Activated T-helper 2 cell treated with anti-CD3 and anti-CD28 coated beads, Interferon-gamma antibody, Interleukin-2, Interleukin-4, amounts not matched to agents 10 μg/mL and 5 μg/mL and 100 μg/mL, durations not matched to agents 14 hours and 24 hours and 36 hours (primary cell): Measurements from ENCODE around the gene DNAH6. TPM values are rescaled to one million over a fixed set of nuclear protein-coding genes. Genes with fewer than 3 reads are reported as not detected.

Experiments used
- DNase-seq: peaks from one replicate; pipeline ENCODE4 v3.0.0; 2021; ENCODE audit warnings: low spot score
- H3K27ac Mint-ChIP-seq: one replicate; pipeline ENCODE4 v1.8.0; 2021; ENCODE audit warnings: mixed read lengths
- H3K27me3 Mint-ChIP-seq: one replicate; pipeline ENCODE4 v1.8.0; 2021; ENCODE audit warnings: low read depth, mixed read lengths
- H3K36me3 Mint-ChIP-seq: one replicate; pipeline ENCODE4 v1.8.0; 2021; ENCODE audit warnings: low read depth, mixed read lengths
- H3K4me1 Mint-ChIP-seq: one replicate; pipeline ENCODE4 v1.8.0; 2021; ENCODE audit warnings: low read depth, mixed read lengths
- H3K4me3 Mint-ChIP-seq: one replicate; pipeline ENCODE4 v1.8.0; 2021; ENCODE audit warnings: low read depth, mild to moderate bottlenecking, moderate library complexity, mixed read lengths
- H3K9me3 Mint-ChIP-seq: one replicate; pipeline ENCODE4 v1.8.0; 2021; ENCODE audit warnings: mixed read lengths
- intact Hi-C: fragments of 100-400 bp; cut with micrococcal nuclease; formaldehyde crosslinking; loops from one replicate; pipeline ENCODE4 v1.15.1; 2023
- total RNA-seq: library from RNA; stranded (reverse); gene quantifications from 2 replicates; pipeline ENCODE4 v1.2.3, GENCODE V29; 2022

Gene DNAH6
- total RNA-seq, 1 donor from 2014 or later = 0.14 TPM

DNA sequence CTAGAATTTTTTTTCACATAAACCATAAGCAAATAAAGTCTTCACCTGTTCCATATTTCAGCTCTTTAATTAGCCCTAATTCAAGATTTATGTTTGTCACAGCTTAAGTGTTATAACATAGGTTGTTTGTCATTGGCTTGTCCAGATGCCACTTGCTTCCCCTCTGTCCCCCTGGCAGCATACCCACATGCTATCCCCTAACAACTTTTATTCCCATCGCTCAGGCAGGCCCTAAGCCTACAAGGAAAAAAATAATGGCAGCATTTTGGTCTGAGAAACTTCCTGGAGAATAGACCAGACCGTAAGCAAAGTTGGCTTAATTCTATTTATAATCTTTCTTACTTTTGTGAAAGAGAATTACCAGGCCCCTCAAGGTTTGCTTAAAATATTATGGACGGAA, 173.9 kb downstream of the DNAH6 start:
- DNase-seq = no peak
- H3K9me3 Mint-ChIP-seq = no peaks in the 10 kb centered on the region
- no peak overlapping the region for H3K27ac Mint-ChIP-seq
- intact Hi-C loops = no loop called here
- H3K4me1 Mint-ChIP-seq = peaks cover 13% of the 10 kb centered on the region
- no peak overlapping the region for H3K4me3 Mint-ChIP-seq
- no peaks in the 10 kb centered on the region for H3K27me3 Mint-ChIP-seq
- H3K36me3 Mint-ChIP-seq = no peaks in the 10 kb centered on the region

DNA sequence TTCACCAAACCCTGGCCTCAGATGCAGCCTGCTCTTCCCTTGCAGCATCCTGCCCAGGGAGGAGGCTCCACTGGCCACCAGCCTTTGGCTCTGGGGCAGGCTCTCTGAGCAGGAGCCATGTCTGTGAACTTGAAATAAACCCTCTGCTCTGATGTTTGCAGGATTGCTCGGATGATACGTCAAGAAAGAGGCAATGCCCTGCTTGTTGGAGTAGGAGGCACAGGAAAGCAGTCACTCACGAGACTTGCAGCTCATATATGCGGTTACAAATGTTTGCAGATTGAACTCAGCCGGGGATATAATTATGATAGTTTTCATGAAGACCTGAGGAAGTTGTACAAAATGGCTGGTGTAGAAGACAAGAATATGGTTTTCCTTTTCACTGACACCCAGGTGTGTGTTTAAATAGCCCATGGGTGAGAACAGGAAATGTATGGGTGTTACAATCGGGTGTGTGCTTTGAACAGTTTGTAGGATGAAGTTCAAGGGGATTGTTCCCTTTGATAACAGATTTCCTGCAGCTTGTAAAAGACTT, 177.9 kb downstream of the DNAH6 start:
- H3K9me3 Mint-ChIP-seq = no peaks in the 10 kb centered on the region
- H3K27me3 Mint-ChIP-seq = peaks cover 3% of the 10 kb centered on the region
- DNase-seq = no peak
- peaks cover 8% of the 10 kb centered on the region for H3K4me1 Mint-ChIP-seq
- no peaks in the 10 kb centered on the region for H3K36me3 Mint-ChIP-seq
- H3K4me3 Mint-ChIP-seq = no peak overlapping the region
- H3K27ac Mint-ChIP-seq = no peak overlapping the region
- intact Hi-C loops = no loop called here

DNA sequence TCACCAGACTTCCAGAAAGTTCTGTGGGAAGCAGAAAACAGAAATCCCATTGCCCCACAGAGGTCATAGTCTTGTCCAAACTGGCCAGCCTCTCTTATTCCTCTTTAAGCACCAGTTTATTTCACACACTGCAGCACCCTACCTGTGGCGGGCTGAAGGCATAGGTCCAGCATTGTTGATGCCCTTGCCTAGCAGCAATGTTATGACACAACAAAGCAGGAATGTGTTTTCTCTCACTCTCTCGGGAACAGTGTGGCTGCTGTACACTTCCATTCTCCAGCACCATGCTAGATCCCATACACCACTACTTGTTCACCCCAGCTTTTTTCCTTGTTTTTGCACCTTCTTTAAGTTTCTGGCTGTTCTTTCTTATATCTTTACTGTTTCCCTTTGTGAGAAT, 181.6 kb downstream of the DNAH6 start:
- no peak for DNase-seq
- intact Hi-C loops = no loop called here
- Mint-ChIP-seq H3K27ac (no peak overlapping the region), H3K36me3 (no peaks in the 10 kb centered on the region), H3K9me3 (peaks cover 8% of the 10 kb centered on the region), H3K4me3 (no peak overlapping the region), H3K4me1 (peaks cover 8% of the 10 kb centered on the region), H3K27me3 (peaks cover 5% of the 10 kb centered on the region)

DNA sequence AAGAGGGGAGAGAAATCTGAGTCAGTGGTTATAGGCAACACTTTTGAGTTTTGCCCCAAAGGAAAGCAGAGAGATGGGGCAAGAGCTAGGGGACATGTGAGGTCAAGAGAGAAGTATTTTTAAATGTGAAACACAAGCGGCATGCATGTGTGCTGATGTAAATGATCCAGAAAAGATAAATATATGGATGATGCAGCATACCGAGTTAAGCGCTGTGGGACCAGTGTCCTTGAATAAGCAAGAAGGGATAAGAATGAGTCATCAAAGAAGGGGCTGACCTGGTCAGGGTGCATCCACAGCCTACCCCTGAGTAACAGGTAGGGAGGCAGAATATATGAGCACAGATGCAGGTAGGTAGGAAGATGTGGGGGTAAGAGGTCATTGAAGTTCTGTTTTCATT, 183.7 kb downstream of the DNAH6 start:
- H3K4me1 Mint-ChIP-seq = no peaks in the 10 kb centered on the region
- H3K9me3 Mint-ChIP-seq = peaks cover 15% of the 10 kb centered on the region

DNA sequence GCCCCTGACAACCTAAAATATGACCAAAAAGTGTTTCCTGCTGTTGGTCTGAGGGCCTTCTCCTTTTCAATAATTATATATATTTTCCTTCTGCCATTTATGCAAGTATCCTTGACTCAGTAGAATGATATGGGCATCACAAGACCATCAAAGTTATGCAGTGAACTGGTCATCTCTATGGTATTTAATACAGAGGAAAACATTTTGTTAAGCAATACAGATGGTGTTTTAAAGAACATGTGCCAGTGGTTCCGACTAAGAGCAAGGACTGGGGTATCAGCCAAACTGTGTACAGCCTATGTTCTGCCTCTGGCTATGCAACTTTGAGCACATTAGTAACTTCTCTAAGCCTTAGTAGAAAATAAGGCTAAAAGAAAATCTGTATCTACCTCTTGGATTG, 185.6 kb downstream of the DNAH6 start:
- Mint-ChIP-seq H3K4me3 (no peak overlapping the region), H3K9me3 (peaks cover 15% of the 10 kb centered on the region), H3K4me1 (peaks cover 2% of the 10 kb centered on the region), H3K27ac (no peak overlapping the region), H3K27me3 (peaks cover 5% of the 10 kb centered on the region), H3K36me3 (no peaks in the 10 kb centered on the region)
- intact Hi-C loops = no loop called here
- DNase-seq = no peak

More for the DNA sequence above, 183.7 kb downstream of the DNAH6 start:
- intact Hi-C loops = no loop called here
- no peak for DNase-seq
- H3K36me3 Mint-ChIP-seq = no peaks in the 10 kb centered on the region
- H3K4me3 Mint-ChIP-seq = no peak overlapping the region
- no peak overlapping the region for H3K27ac Mint-ChIP-seq
- peaks cover 5% of the 10 kb centered on the region for H3K27me3 Mint-ChIP-seq

DNA sequence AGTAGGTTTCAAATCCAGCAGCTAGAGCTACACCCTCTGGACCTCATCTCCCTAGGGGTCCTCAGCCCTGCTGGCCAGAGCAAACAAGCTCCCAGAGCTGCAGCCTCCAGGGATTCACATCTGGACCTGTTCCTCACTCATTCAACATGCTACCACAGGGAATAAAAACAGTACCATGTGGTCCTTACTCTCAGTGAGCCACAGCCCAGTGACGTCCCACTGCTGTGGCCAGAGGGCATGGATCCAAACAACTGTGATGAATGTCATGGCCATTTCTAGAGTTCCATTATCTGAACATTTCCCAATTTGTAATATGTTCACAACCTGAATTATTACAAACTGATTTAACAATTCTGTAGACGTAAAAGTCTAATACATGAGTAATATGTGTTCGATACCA, 186.6 kb downstream of the DNAH6 start:
- Mint-ChIP-seq H3K4me3 (no peak overlapping the region), H3K4me1 (peaks cover 2% of the 10 kb centered on the region), H3K9me3 (peaks cover 15% of the 10 kb centered on the region), H3K27ac (no peak overlapping the region), H3K27me3 (peaks cover 2% of the 10 kb centered on the region), H3K36me3 (no peaks in the 10 kb centered on the region)
- intact Hi-C loops = no loop called here
- no peak for DNase-seq

DNA sequence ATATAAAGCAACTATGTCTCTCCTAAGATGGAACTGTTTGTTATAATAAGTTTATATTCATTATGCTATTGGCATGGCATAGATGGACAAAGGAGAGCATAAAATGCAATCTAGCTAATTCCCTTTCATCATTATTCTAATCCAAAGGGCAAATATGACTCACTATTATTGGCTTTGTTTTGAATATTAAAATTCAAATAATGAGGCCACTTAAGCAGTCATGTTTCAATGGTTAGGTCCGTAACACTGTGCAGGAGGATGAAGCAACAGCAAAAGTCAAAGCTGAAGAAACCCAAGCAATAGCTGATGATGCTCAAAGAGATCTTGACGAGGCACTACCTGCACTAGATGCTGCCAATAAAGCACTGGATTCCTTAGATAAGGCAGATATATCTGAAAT, 187.5 kb downstream of the DNAH6 start:
- Mint-ChIP-seq H3K4me1 (peaks cover 2% of the 10 kb centered on the region), H3K9me3 (peaks cover 15% of the 10 kb centered on the region), H3K4me3 (no peak overlapping the region), H3K36me3 (no peaks in the 10 kb centered on the region), H3K27me3 (peaks cover 2% of the 10 kb centered on the region), H3K27ac (no peak overlapping the region)
- DNase-seq = no peak
- intact Hi-C loops = no loop called here

DNA sequence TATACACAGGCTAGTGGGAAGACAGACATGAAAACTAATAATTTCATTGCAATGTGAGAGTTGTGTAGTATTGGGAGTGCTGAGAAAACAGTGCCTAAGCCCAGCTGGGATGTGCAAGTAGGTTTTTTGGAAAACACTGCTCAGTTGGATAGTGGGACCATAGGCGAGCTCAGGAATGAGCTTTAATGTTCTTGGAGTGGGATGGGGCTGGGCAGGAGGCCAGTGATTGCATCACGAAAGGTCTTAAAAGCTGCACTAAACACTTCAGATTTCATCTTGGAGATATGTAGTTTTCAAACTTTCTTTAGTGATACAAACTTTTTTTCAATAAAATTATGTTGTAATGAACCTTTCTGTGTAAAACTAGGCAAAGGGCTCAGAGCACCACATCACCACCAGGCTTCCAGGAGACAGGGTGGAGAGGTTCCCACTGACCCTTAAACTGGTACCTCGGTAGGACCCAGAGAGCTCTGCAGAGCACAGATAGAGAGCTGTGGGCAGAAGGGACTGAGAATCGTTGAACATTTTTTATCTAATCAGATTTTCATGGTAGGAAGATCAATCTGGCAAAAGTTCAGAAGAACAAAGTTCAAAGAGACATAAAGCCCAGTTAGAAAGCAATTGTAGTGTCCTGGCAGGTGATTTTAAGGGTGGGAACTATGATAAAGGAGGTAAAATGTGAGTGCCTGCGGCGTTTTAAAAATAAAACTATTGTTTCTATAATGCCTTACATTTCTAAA, 188.4 kb downstream of the DNAH6 start:
- Mint-ChIP-seq H3K36me3 (no peaks in the 10 kb centered on the region), H3K9me3 (peaks cover 15% of the 10 kb centered on the region), H3K27ac (no peak overlapping the region), H3K4me3 (no peak overlapping the region), H3K27me3 (peaks cover 2% of the 10 kb centered on the region), H3K4me1 (peaks cover 2% of the 10 kb centered on the region)
- DNase-seq = no peak
- intact Hi-C loops = no loop called here

DNA sequence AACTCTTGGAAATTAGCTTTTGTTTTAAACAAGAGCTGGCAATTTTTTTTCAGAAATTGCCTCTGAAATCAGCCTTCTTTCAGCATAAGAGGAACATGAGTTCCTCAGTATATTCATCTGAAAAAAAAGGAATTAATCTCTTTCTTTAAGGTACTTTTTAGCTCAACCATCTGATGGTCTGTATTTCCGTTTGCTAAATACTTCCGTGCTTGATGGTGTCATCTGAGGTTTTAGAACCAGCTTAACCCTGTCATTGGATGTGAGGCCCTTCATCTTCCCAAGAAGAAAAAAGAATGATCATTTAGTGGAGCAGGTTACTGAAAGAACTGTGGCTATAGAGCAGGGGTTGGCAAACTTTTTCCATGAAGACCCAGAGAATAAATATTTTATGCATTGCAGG, 189.6 kb downstream of the DNAH6 start:
- Mint-ChIP-seq H3K9me3 (peaks cover 15% of the 10 kb centered on the region), H3K36me3 (no peaks in the 10 kb centered on the region), H3K27ac (no peak overlapping the region), H3K4me1 (peaks cover 2% of the 10 kb centered on the region), H3K27me3 (no peaks in the 10 kb centered on the region), H3K4me3 (no peak overlapping the region)
- no peak for DNase-seq
- intact Hi-C loops = no loop called here

DNA sequence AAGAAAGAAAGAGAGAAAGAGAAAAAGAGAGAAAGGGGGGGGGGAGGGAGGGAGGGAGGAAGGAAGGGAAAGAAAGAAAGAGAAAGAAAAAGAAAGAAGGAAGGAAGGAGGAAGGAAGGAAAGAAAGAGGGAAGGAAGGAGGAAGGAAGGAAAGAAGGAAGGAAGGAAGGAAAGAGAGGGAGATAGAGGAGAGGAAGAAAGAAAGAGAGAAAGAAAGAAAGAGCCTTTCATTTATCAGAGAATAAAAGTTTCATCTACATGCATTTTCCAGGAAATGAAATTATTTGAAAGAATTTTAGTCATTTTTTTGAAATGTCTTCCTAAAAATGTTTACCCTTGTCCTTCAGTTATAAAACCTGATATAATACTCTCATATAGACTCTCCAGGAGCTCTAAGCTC, 192.1 kb downstream of the DNAH6 start:
- no peak for DNase-seq
- peaks cover 2% of the 10 kb centered on the region for H3K4me1 Mint-ChIP-seq
- H3K27me3 Mint-ChIP-seq = no peaks in the 10 kb centered on the region
- H3K9me3 Mint-ChIP-seq = peaks cover 4% of the 10 kb centered on the region
- H3K4me3 Mint-ChIP-seq = no peak overlapping the region
- intact Hi-C loops = no loop called here
- H3K36me3 Mint-ChIP-seq = no peaks in the 10 kb centered on the region
- no peak overlapping the region for H3K27ac Mint-ChIP-seq

DNA sequence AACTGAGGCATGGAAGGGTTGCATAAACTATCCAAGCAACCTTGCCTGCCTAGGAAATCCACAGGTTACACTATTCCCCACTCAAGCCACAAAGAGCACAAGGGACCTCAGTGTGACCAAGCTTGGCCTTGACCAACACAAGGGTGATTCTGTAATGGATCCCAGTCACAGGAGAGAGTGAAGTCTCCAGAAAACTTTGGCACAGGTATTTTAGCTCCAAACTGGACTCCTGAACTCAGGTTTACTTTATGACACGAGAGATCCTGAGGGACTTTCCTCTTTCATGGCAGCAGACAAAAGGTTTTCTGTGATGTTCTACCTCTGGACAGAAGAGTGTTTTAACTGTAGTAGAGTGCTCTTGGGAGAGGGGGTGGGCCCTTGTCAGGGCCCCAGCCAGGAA, 195.4 kb downstream of the DNAH6 start:
- Mint-ChIP-seq H3K4me3 (no peak overlapping the region), H3K36me3 (no peaks in the 10 kb centered on the region), H3K27me3 (no peaks in the 10 kb centered on the region), H3K9me3 (no peaks in the 10 kb centered on the region), H3K27ac (no peak overlapping the region), H3K4me1 (no peaks in the 10 kb centered on the region)
- intact Hi-C loops = no loop called here
- no peak for DNase-seq

DNA sequence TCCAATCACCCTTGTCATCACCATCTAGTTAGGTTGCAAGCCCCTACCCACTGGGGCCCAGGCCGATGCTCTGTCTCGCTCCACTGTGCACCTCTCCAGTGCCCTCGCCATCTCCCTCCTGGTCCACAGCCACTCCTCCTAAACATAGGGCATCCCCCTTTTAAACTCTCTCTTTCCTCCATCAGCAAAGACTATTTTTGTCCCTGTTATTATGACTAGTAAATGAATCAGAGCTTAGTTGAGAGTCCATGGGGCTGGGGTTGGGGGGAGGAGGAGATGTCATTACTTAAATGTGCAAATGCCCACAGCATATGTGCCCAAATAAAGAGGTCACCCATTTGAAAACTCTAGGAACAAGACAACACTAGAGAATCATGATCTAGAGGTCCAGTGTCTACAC, 197.1 kb downstream of the DNAH6 start:
- H3K4me3 Mint-ChIP-seq = no peak overlapping the region
- peaks cover 2% of the 10 kb centered on the region for H3K27me3 Mint-ChIP-seq

DNA sequence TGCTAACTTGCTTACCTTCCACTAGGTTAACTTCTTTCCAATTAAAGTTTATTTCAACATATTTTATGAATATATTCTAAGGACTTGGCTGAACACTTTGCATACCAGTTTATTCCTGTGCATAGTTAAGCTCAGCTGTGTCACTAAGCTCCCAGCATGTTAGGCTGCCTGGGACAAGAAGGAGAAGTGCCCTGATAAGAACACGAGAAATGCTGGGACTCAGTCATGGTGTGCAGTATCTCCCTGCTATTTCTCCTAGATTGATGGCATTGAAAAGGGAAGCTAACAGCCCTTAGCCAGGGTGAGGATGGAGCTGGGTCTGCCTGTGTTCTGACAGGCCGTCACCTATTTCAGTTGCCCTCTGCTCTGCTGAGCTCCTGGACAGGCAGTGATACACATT, 200.3 kb downstream of the DNAH6 start:
- Mint-ChIP-seq H3K4me3 (no peak overlapping the region), H3K27me3 (peaks cover 2% of the 10 kb centered on the region), H3K4me1 (peaks cover 16% of the 10 kb centered on the region), H3K27ac (no peak overlapping the region), H3K9me3 (no peaks in the 10 kb centered on the region), H3K36me3 (no peaks in the 10 kb centered on the region)
- DNase-seq = no peak
- intact Hi-C loops = no loop called here

More for the DNA sequence above, 197.1 kb downstream of the DNAH6 start:
- no peaks in the 10 kb centered on the region for H3K9me3 Mint-ChIP-seq
- no peaks in the 10 kb centered on the region for H3K36me3 Mint-ChIP-seq
- intact Hi-C loops = no loop called here
- H3K27ac Mint-ChIP-seq = no peak overlapping the region
- peaks cover 4% of the 10 kb centered on the region for H3K4me1 Mint-ChIP-seq
- DNase-seq = no peak
